KMS-11 (cell line): ENCODE results near the gene HSPA1B.
A peak's percentile ranks its signal among the peaks of the same experiment; 100 is the strongest.
"Not testable (repeated sequence)": the region's sequence is repeated elsewhere in the genome, so short reads cannot be mapped to it uniquely, and the experiment has no call there.

Experiments
- H2AFZ ChIP-seq: fragments of 200-600 bp; sonication (generic); 2 replicates; pipeline ENCODE4 v1.6.1; 2016; ENCODE audit warnings: antibody characterized with exemption, mixed run types, low read depth
- H3K27ac ChIP-seq: fragments of 200-600 bp; sonication (generic); 2 replicates; pipeline ENCODE4 v1.6.1; 2016; ENCODE audit warnings: mild to moderate bottlenecking, mixed run types
- H3K27me3 ChIP-seq: fragments of 200-600 bp; sonication (generic); 2 replicates; pipeline ENCODE4 v1.6.1; 2017; ENCODE audit warnings: mild to moderate bottlenecking, low read depth, mixed run types, moderate library complexity; ENCODE audit not compliant: insufficient read depth
- H3K36me3 ChIP-seq: fragments of 200-600 bp; sonication (generic); 2 replicates; pipeline ENCODE4 v1.6.1; 2017; ENCODE audit warnings: mild to moderate bottlenecking, mixed run types; ENCODE audit not compliant: insufficient read depth
- H3K4me1 ChIP-seq: fragments of 200-600 bp; sonication (generic); 2 replicates; pipeline ENCODE4 v1.6.1; 2016; ENCODE audit warnings: mild to moderate bottlenecking, low read depth, mixed run types; ENCODE audit not compliant: poor library complexity, severe bottlenecking
- H3K4me2 ChIP-seq: fragments of 200-600 bp; sonication (generic); 2 replicates; pipeline ENCODE4 v1.7.0; 2016; ENCODE audit warnings: mild to moderate bottlenecking, mixed run types
- H3K4me3 ChIP-seq: fragments of 200-600 bp; sonication (generic); IDR thresholded peaks from 2 replicates; pipeline ENCODE4 v1.6.1; 2017; ENCODE audit warnings: low read depth, low read length, mixed read lengths; ENCODE audit not compliant: insufficient read depth
- H3K79me2 ChIP-seq: fragments of 200-600 bp; sonication (generic); 2 replicates; pipeline ENCODE4 v1.6.1; 2016; ENCODE audit warnings: low read depth, mixed run types; ENCODE audit not compliant: insufficient read depth
- H3K9ac ChIP-seq: fragments of 200-600 bp; sonication (generic); 2 replicates; pipeline ENCODE4 v1.6.1; 2016; ENCODE audit warnings: mild to moderate bottlenecking, mixed run types
- H4K20me1 ChIP-seq: fragments of 200-600 bp; sonication (generic); 2 replicates; pipeline ENCODE4 v1.6.1; 2016; ENCODE audit warnings: mild to moderate bottlenecking, mixed run types; ENCODE audit not compliant: insufficient read depth
- TF ChIP-seq, protein P1 (sequence below): fragments of 200-600 bp; sonication (generic); conservative IDR thresholded peaks from 2 replicates; pipeline ENCODE4 v1.6.1; 2017; ENCODE audit warnings: low read depth, mild to moderate bottlenecking, antibody characterized with exemption, low read length, moderate library complexity, mixed read lengths

The HSPA1B gene

DNA sequence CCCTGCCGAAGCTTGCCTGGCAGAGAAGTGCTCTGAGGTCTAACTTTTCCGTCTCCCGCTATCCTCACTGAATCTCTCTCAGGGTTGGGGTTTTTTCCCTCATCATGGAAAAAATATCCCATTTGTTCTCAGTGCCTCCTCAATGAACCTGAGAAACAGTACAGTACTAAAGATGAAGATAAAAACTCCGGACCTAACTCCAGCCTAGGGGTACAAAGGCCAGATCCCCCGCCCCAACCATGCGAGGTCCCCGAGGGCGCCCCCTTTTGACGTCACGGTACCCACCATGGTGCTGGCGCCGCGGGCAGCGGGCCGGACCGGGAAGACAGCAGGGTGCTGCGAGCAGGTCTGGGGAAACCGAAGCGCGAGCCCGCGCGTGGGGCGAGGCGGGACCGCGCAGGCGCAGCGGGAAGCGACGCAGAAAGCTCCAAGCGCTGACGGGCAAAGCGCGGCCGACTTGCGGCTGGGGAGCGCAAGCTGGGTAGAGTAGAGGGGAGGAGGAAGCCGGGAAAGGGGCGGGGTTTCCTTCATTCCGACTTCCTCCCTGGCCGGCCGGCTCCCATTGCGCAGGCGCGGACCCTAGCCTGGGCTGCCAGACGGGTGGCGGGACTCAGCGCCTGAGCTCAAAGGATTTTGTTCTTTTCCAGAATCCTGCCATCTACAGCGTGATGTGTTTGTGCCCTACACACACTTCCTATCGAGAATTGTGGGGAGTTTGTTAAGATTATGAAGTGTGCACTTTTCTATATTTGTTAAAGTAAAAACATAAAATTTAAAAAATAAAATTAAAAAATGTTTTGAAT is 20.9 kb upstream of the HSPA1B start, which contains the start of gene LSM2:
LSM2 (minus strand) TSS at position 497 of the 803 bp plus-strand sequence; CDS start at position 288, 209 bp downstream.
- Histone ChIP-seq H3K27me3 (no peaks in the 10 kb centered on the region), H2AFZ (peak within 1 kb of the TSS; percentile 74; the same call in 1 of the 2 replicates), H3K9ac (peak within 1 kb of the TSS; percentile 79), H3K4me2 (peak within 1 kb of the TSS; percentile 99), H4K20me1 (no peaks in the 10 kb centered on the region), H3K36me3 (no peaks in the 10 kb centered on the region), H3K79me2 (peaks cover 13% of the 10 kb centered on the region), H3K4me1 (peaks cover 23% of the 10 kb centered on the region), H3K4me3 (peak within 1 kb of the TSS; percentile 44), H3K27ac (peak within 1 kb of the TSS; percentile 65)
- TF ChIP-seq, protein P1, sequence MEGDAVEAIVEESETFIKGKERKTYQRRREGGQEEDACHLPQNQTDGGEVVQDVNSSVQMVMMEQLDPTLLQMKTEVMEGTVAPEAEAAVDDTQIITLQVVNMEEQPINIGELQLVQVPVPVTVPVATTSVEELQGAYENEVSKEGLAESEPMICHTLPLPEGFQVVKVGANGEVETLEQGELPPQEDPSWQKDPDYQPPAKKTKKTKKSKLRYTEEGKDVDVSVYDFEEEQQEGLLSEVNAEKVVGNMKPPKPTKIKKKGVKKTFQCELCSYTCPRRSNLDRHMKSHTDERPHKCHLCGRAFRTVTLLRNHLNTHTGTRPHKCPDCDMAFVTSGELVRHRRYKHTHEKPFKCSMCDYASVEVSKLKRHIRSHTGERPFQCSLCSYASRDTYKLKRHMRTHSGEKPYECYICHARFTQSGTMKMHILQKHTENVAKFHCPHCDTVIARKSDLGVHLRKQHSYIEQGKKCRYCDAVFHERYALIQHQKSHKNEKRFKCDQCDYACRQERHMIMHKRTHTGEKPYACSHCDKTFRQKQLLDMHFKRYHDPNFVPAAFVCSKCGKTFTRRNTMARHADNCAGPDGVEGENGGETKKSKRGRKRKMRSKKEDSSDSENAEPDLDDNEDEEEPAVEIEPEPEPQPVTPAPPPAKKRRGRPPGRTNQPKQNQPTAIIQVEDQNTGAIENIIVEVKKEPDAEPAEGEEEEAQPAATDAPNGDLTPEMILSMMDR = peak; percentile 63; the same call in 1 of the 2 replicates

DNA sequence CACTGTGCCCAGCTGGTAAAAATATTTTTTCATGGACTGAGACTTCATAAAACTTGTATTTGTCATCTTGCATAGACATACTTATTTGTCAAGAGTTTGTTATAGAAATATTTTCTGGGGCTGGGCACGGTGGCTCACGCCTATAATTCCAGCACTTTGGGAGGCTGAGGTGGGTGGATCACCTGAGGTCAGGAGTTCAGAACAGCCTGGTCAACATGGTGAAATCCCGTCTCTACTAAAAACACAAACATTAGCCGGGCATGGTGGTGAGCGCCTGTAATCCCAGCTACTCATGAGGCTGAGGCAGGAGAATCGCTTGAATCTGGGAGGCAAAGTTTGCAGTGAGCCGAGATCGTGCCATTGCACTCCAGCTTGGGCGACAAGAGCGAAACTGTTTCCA is 18.9 kb upstream of the HSPA1B start:
- not testable (repeated sequence) for H3K27me3 ChIP-seq, H3K27ac ChIP-seq, H3K4me2 ChIP-seq, H3K4me3 ChIP-seq, H3K36me3 ChIP-seq, H2AFZ ChIP-seq, H4K20me1 ChIP-seq, H3K9ac ChIP-seq
- Histone ChIP-seq H3K4me1 (peaks cover 23% of the 10 kb centered on the region), H3K79me2 (peaks cover 13% of the 10 kb centered on the region)

DNA sequence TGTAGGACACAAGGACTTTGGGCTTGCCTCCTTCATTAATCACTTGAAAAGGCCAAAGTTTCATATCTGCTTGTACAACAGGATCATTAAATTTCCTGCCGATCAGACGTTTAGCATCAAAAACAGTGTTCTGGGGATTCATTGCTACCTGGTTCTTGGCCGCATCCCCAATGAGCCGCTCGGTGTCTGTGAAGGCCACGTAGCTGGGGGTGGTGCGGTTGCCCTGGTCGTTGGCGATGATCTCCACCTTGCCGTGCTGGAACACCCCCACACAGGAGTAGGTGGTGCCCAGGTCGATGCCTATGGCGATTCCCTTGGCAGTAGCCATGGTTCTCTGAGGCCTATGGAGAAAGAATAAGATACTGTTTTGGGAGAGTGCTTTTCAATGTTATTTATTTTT is 15.9 kb upstream of the HSPA1B start:
- H3K79me2 ChIP-seq = no peaks in the 10 kb centered on the region
- no peak overlapping the region for H3K27ac ChIP-seq
- TF ChIP-seq, protein P1 = no peak
- peaks cover 7% of the 10 kb centered on the region for H3K4me1 ChIP-seq
- no peak overlapping the region for H3K9ac ChIP-seq
- no peak overlapping the region for H2AFZ ChIP-seq
- no peaks in the 10 kb centered on the region for H4K20me1 ChIP-seq
- H3K36me3 ChIP-seq = no peaks in the 10 kb centered on the region
- H3K4me2 ChIP-seq = no peak overlapping the region
- H3K4me3 ChIP-seq = no peak overlapping the region
- H3K27me3 ChIP-seq = no peaks in the 10 kb centered on the region

DNA sequence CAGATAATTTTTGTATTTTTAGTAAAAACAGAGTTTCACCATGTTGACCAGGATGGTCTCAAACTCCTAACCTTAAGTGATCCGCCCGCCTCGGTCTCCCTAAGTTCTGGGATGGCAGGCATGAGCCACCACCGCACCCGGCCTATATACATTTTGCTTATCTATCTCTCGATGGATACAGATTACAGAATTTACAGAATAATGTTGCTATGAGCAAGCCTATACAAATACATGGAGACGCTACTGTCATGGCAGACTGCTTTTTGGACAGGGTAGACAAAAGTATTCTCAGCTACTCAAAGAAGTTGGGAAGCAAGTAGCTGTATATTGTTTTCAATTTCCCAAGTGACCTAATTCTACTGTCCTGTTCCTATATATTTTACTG is 14.1 kb upstream of the HSPA1B start:
- TF ChIP-seq, protein P1 = no peak
- no peaks in the 10 kb centered on the region for H3K4me1 ChIP-seq
- no peak overlapping the region for H3K9ac ChIP-seq
- H3K4me3 ChIP-seq = no peak overlapping the region
- no peak overlapping the region for H2AFZ ChIP-seq
- no peaks in the 10 kb centered on the region for H3K36me3 ChIP-seq
- H3K4me2 ChIP-seq = no peak overlapping the region
- H4K20me1 ChIP-seq = no peaks in the 10 kb centered on the region
- H3K79me2 ChIP-seq = no peaks in the 10 kb centered on the region
- H3K27me3 ChIP-seq = no peaks in the 10 kb centered on the region
- no peak overlapping the region for H3K27ac ChIP-seq

DNA sequence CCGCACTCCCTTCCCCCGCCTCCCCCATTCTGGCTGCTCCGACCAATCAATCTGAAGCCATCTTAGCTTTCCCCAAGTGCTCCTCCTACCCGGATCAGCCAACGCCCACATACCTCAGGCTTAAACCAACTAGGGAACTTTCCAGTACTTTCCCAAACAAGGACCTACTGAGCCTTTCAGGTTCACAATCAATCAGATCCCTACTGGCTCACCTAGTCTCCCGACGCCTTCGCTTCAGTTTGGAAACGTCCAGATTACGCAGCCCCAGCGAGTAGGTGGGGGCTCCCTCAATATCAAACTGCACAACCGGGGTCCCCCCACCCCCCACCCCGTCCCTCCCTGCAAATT is 12.9 kb upstream of the HSPA1B start:
- H3K9ac ChIP-seq = no peak overlapping the region
- H3K36me3 ChIP-seq = no peaks in the 10 kb centered on the region
- H3K27ac ChIP-seq = no peak overlapping the region
- no peaks in the 10 kb centered on the region for H3K27me3 ChIP-seq
- no peaks in the 10 kb centered on the region for H3K4me1 ChIP-seq
- no peak overlapping the region for H2AFZ ChIP-seq
- no peaks in the 10 kb centered on the region for H3K79me2 ChIP-seq
- H3K4me2 ChIP-seq = no peak overlapping the region
- H4K20me1 ChIP-seq = no peaks in the 10 kb centered on the region
- TF ChIP-seq, protein P1 = no peak
- H3K4me3 ChIP-seq = no peak overlapping the region
